NCI-H1092 (cell line): ENCODE results near the gene SYCN.
"Not testable (repeated sequence)": the region's sequence is repeated elsewhere in the genome, so short reads cannot be mapped to it uniquely, and the experiment has no call there.

Experiments used
- DNase-seq: peaks from one replicate; lab custom pipeline; 2025; lab: John Stamatoyannopoulos, UW

The SYCN gene

GRCh38 chr19:39203372-39204341, at the start of gene SYCN:
Gene SYCN (minus strand): TSS chr19:39204263. CDS start chr19:39204254, 9 bp downstream.
- no peak for DNase-seq

- no peak for DNase-seq
These were observed 49.5 kb upstream of the SYCN start for GRCh38 chr19:39253374-39254149.

GRCh38 chr19:39252458-39252857, 48.4 kb upstream of the SYCN start:
- DNase-seq = no peak

- no peak for DNase-seq
These were observed 47.8 kb upstream of the SYCN start for GRCh38 chr19:39251846-39252245.

GRCh38 chr19:39251081-39251480, 47.0 kb upstream of the SYCN start:
- DNase-seq = no peak

GRCh38 chr19:39248806-39249205, 44.7 kb upstream of the SYCN start, which contains the start of gene IFNL4:
Gene IFNL4 (minus strand): TSS chr19:39248856.
- DNase-seq = no peak

GRCh38 chr19:39247701-39248664, 43.9 kb upstream of the SYCN start:
- DNase-seq = no peak

GRCh38 chr19:39246951-39247669, 43.0 kb upstream of the SYCN start:
- no peak for DNase-seq

GRCh38 chr19:39245166-39245565, 41.1 kb upstream of the SYCN start:
- not testable (repeated sequence) for DNase-seq

- not testable (repeated sequence) for DNase-seq
These were observed 40.5 kb upstream of the SYCN start, which contains the start of gene IFNL3 for GRCh38 chr19:39244410-39245100. Gene IFNL3 (minus strand): TSS chr19:39245006. CDS start chr19:39244967, 39 bp downstream.

- DNase-seq = not testable (repeated sequence)
These were observed 39.7 kb upstream of the SYCN start for GRCh38 chr19:39243741-39244140.

GRCh38 chr19:39240421-39240820, 36.4 kb upstream of the SYCN start:
- no peak for DNase-seq

- no peak for DNase-seq
These were observed 34.9 kb upstream of the SYCN start for GRCh38 chr19:39238944-39239343.

GRCh38 chr19:39238209-39238608, 34.1 kb upstream of the SYCN start:
- no peak for DNase-seq

GRCh38 chr19:39237200-39238184, 33.4 kb upstream of the SYCN start:
- no peak for DNase-seq

GRCh38 chr19:39236527-39236926, 32.5 kb upstream of the SYCN start:
- no peak for DNase-seq

GRCh38 chr19:39232708-39233107, 28.6 kb upstream of the SYCN start:
- DNase-seq = no peak

GRCh38 chr19:39230096-39230764, 26.2 kb upstream of the SYCN start:
- DNase-seq = no peak
